Esophagus muscularis mucosa (tissue), 4 donors: ENCODE measurements around the gene EMID1. TPM values are rescaled to one million over a fixed set of nuclear protein-coding genes. Genes with fewer than 3 reads are reported as not detected.

Experiments used
- DNase-seq: peaks from one replicate; pipeline ENCODE4 v3.0.0-alpha.2; 2017; ENCODE audit errors: extremely low spot score
- H3K27ac ChIP-seq, 4 donors: fragments of 200-600 bp; sonication (generic); replicated peaks in 1 of 4; 1 replicate in 3 of 4; 2 replicates in 1 of 4; pipeline ENCODE4 v1.5.1; 2016 to 2019; ENCODE audit warnings: mild to moderate bottlenecking in 1 of 4
- H3K27me3 ChIP-seq, 4 donors: fragments of 200-600 bp; sonication (generic); one replicate each; pipeline versions ENCODE4 v1.5.1 to v1.6.0; 2016 to 2019
- H3K36me3 ChIP-seq, 4 donors: fragments of 200-600 bp; sonication (generic); one replicate each; pipeline ENCODE4 v1.5.1; 2016 to 2019
- H3K4me1 ChIP-seq, 4 donors: fragments of 200-600 bp; sonication (generic); one replicate each; pipeline ENCODE4 v1.5.1; 2016 to 2019
- H3K4me3 ChIP-seq, 4 donors: fragments of 200-600 bp; sonication (generic); 1 replicate in 2 of 4; 2 replicates in 2 of 4; pipeline ENCODE4 v1.5.1; 2016 to 2019; ENCODE audit warnings: mild to moderate bottlenecking in 4 of 4, moderate library complexity in 1 of 4
- H3K9me3 ChIP-seq, 4 donors: fragments of 200-600 bp; sonication (generic); 1 replicate in 3 of 4; 2 replicates in 1 of 4; pipeline ENCODE4 v1.5.1; 2016 to 2019
- CTCF ChIP-seq, 3 experiments: fragments of 200-600 bp in 2 of 3; fragments of 450-650 bp in 1 of 3; sonication (generic) in 2 of 3; IDR thresholded peaks; one replicate each; pipeline ENCODE4 v1.5.1; 2017 to 2019; ENCODE audit warnings: antibody characterized with exemption in 3 of 3, mild to moderate bottlenecking in 2 of 3, moderate library complexity in 1 of 3
- EP300 ChIP-seq: sonication (generic); formaldehyde crosslinking; IDR thresholded peaks from one replicate; pipeline ENCODE4 v1.6.1; 2017; ENCODE audit warnings: antibody characterized with exemption
- POLR2A ChIP-seq: fragments of 450-650 bp; IDR thresholded peaks from one replicate; pipeline ENCODE4 v1.6.1; 2017; ENCODE audit warnings: antibody characterized with exemption, moderate library complexity, mild to moderate bottlenecking, low read depth
- POLR2AphosphoS5 ChIP-seq, 2 donors: sonication (generic); formaldehyde crosslinking; IDR thresholded peaks; one replicate each; pipeline ENCODE4 v1.6.1; 2017; ENCODE audit warnings: antibody characterized with exemption in 2 of 2
- WGBS: methylation state at CpG from one replicate; pipeline ENCODE4 v1.1.5; 2018; 5-methylcytosine and 5-hydroxymethylcytosine counted together
- intact Hi-C: fragments of 100-400 bp; cut with DNase I; formaldehyde crosslinking; loops from one replicate; pipeline ENCODE4 v1.15.1; 2023
- small RNA-seq, 3 donors: library from RNA; depleted of rRNA; stranded (forward); fragments of <200 nt; gene quantifications; one replicate each; pipeline ENCODE3, GENCODE V24; 2016
- total RNA-seq, 4 donors: library from RNA; depleted of rRNA; stranded (reverse); fragments of >200 nt; gene quantifications; one replicate each; pipeline versions ENCODE4 v1.1.0 to v1.2.1, GENCODE V29; 2016

The EMID1 gene
- total RNA-seq, 4 donors from 2014 or later, result 0.65 to 4.0 (median 0.93) TPM

DNA sequence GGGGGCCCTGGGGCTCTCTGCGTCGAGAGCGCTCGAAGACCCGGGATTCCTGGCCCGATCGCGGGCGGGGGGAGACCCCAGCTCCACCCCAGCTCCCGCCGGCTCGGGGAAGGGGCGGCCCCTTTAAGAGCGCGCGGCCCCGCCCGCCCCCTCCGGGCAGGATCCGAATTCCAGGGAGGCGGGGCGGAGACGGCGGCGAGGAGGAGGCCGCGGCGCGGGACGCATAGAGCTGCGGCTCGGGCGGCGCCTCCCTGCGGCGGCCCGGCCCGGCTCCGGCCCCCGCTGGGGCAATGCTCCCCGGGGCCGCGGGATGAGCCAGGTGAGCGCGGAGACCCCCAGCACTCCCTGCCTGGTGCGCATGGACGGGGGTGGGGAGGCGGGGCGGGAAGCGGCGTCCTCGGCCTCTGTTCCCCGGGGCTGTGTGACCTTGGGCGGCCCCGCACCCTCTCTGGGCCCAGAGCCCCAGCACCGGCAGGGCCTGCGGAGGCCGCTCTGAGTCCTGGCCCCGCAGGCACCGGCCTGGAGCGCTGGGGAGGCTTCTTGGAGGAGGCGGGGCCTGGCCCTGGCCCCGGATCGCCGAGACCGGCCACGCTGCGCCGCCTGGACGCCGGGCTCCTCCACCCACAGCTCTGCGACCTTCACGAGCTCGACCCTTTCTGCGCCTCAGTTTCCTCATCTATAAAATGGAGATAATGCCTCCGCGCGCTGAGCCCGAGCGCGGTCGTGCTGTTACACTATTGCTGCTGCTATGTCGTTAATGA is 101.3 kb downstream of the EMID1 start:
- Histone ChIP-seq H3K27ac (peak overlapping the region; percentile 92 to 97 (median 94)), H3K4me1 (peaks cover 54 to 75% (median 71%) of the 10 kb centered on the region in 4 donors), H3K4me3 (peak overlapping the region; percentile 88 to 99 (median 96)), H3K27me3 (no peaks in the 10 kb centered on the region), H3K9me3 (no peaks in the 10 kb centered on the region), H3K36me3 (peaks cover 0 to 4% (median 2%) of the 10 kb centered on the region in 4 donors)
- intact Hi-C loops, result loop anchor here (1.0 to 2.0 kb wide), 3 partner anchors 38 to 82 kb away; partner anchors contain the start of genes AP1B1 and EWSR1
- DNase-seq, result no peak
- 33% methylated on average over 3 of the region's 83 CpGs for WGBS
- TF ChIP-seq EP300, result no peak
- TF ChIP-seq CTCF (IDR thresholded peaks at IDR 0.05), result peak in 2 of 3 experiments; percentile 19 to 32
- peak; percentile 63 to 69 for TF ChIP-seq POLR2AphosphoS5 (IDR thresholded peaks at IDR 0.05)
- no peak for TF ChIP-seq POLR2A

GRCh38 chr22:29307596-29308147 is 102.0 kb downstream of the EMID1 start:
- H3K36me3 ChIP-seq, result peaks cover 0 to 10% (median 4%) of the 10 kb centered on the region in 4 donors
- peak overlapping the region; percentile 92 to 97 (median 94) for H3K27ac ChIP-seq
- DNase-seq, result no peak
- H3K27me3 ChIP-seq, result no peaks in the 10 kb centered on the region
- H3K9me3 ChIP-seq, result no peaks in the 10 kb centered on the region
- 53% methylated on average over 9 of the region's 20 CpGs for WGBS
- H3K4me1 ChIP-seq, result peaks cover 60 to 75% (median 69%) of the 10 kb centered on the region in 4 donors
- intact Hi-C loops, result loop anchor here (2.0 kb wide), 2 partner anchors 39 to 81 kb away; partner anchors contain the start of genes AP1B1 and EWSR1
- TF ChIP-seq POLR2AphosphoS5 (IDR thresholded peaks at IDR 0.05) (no peak), POLR2A (no peak), CTCF (IDR thresholded peaks at IDR 0.05) (no peak), EP300 (no peak)
- peak overlapping the region; percentile 88 to 99 (median 96) for H3K4me3 ChIP-seq

- peaks cover 61 to 75% (median 69%) of the 10 kb centered on the region in 4 donors for H3K4me1 ChIP-seq
- 86% methylated on average over 24 of the region's 50 CpGs for WGBS
- H3K4me3 ChIP-seq, result peak overlapping the region; percentile 88 to 99 (median 96)
- peaks cover 0 to 13% (median 4%) of the 10 kb centered on the region in 4 donors for H3K36me3 ChIP-seq
- TF ChIP-seq POLR2AphosphoS5 (IDR thresholded peaks at IDR 0.05) (no peak), CTCF (IDR thresholded peaks at IDR 0.05) (no peak), POLR2A (no peak)
- H3K27ac ChIP-seq, result peak overlapping the region; percentile 92 to 97 (median 94)
- H3K27me3 ChIP-seq, result peaks cover 0 to under 1% (median 0%) of the 10 kb centered on the region in 4 donors
- DNase-seq, result no peak
- intact Hi-C loops, result no loop called here
- H3K9me3 ChIP-seq, result no peaks in the 10 kb centered on the region
These were observed 102.6 kb downstream of the EMID1 start for GRCh38 chr22:29308148-29308790.

- Histone ChIP-seq H3K36me3 (peaks cover 0 to 13% (median 4%) of the 10 kb centered on the region in 4 donors), H3K4me1 (peaks cover 64 to 77% (median 71%) of the 10 kb centered on the region in 4 donors), H3K9me3 (no peaks in the 10 kb centered on the region), H3K27ac (peak overlapping the region; percentile 92 to 97 (median 94)), H3K4me3 (peak overlapping the region; percentile 88 to 99 (median 96)), H3K27me3 (peaks cover 0 to 6% (median 2%) of the 10 kb centered on the region in 4 donors)
- TF ChIP-seq CTCF (IDR thresholded peaks at IDR 0.05) (no peak), POLR2A (no peak), EP300 (no peak), POLR2AphosphoS5 (IDR thresholded peaks at IDR 0.05) (no peak)
- 32% methylated on average over 12 of the region's 13 CpGs for WGBS
- intact Hi-C loops, result no loop called here
- DNase-seq, result no peak
These were observed 103.1 kb downstream of the EMID1 start for GRCh38 chr22:29308791-29309262.

Small RNA genes lying within 50 kb of the gene (small RNA-seq; reads per million reads assigned to genes)
- gene RNU6-1219P, result 0 reads per million in 3 donors

Other genes starting within 250 kb of the EMID1 start
- not detected for gene C22orf31, start 144.1 kb upstream of the EMID1 start, total RNA-seq
- 10 to 100 TPM in 3 of 4 donors, 1 to 10 TPM in 1; 8.7 to 14.6 (median 12.4) TPM for gene KREMEN1, start 132.9 kb upstream of the EMID1 start, total RNA-seq
- 10 to 100 TPM; 12.6 to 23.5 (median 20.7) TPM for gene RHBDD3, start 62.1 kb downstream of the EMID1 start, total RNA-seq
- gene EWSR1, start 62.4 kb downstream of the EMID1 start, total RNA-seq, result 100 to 1,000 TPM; 183 to 203 (median 198) TPM
- 10 to 100 TPM; 25.8 to 63.9 (median 38.8) TPM for gene GAS2L1, start 100.8 kb downstream of the EMID1 start, total RNA-seq
- gene RASL10A, start 109.8 kb downstream of the EMID1 start, total RNA-seq, result 1 to 10 TPM in 1 of 4 donors, under 1 TPM in 2, not detected in 1; 0.50 to 1.6 (median 0.84) TPM
- 10 to 100 TPM; 55.6 to 72.2 (median 57.4) TPM for gene AP1B1, start 182.7 kb downstream of the EMID1 start, total RNA-seq
- gene RFPL1, start 232.7 kb downstream of the EMID1 start, total RNA-seq, result not detected